CD1c-positive myeloid dendritic cell (primary cell): ENCODE data around the gene SPAG8.

Experiments
- DNase-seq: peaks from one replicate; pipeline ENCODE4 v3.0.0-alpha.2; 2016; ENCODE audit errors: extremely low spot score

SPAG8 gene

DNA sequence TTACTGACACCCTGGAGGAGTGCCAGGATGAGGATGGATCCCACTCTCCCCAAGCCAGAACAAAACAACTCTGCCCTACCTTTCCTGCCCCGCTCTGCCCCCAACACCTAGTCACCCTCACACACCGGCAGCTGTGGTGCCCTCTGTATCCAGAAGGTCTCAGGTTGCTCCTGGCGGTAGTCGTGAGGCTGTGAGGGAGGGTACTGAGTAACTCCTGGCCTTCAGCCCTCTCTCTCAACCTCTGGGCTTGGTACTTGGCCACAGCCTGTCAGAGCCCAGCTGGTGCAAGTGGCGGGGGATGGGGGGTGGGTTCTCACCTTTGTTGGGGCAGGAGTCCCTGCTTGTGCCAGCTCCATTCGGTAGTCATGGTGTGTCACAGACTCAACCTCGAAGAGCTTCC lies 1.9 kb downstream of the SPAG8 start:
- DNase-seq: no peak

DNA sequence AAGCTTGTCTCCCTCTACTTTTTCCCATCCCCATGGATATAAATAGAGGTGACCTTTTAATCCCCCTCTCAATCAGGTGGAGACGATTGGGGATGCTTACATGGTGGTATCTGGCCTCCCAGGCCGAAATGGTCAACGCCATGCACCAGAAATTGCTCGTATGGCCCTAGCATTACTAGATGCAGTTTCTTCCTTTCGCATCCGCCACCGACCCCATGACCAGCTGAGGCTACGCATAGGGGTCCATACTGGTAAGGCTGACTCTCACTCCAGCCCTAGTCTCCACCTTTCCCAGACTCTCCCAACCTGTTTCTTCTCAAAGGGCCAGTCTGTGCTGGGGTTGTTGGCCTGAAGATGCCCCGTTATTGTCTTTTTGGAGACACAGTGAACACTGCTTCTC lies 3.6 kb downstream of the SPAG8 start:
- DNase-seq: no peak

GRCh38 chr9:35806101-35806500 lies 6.0 kb downstream of the SPAG8 start:
- DNase-seq: no peak

DNA sequence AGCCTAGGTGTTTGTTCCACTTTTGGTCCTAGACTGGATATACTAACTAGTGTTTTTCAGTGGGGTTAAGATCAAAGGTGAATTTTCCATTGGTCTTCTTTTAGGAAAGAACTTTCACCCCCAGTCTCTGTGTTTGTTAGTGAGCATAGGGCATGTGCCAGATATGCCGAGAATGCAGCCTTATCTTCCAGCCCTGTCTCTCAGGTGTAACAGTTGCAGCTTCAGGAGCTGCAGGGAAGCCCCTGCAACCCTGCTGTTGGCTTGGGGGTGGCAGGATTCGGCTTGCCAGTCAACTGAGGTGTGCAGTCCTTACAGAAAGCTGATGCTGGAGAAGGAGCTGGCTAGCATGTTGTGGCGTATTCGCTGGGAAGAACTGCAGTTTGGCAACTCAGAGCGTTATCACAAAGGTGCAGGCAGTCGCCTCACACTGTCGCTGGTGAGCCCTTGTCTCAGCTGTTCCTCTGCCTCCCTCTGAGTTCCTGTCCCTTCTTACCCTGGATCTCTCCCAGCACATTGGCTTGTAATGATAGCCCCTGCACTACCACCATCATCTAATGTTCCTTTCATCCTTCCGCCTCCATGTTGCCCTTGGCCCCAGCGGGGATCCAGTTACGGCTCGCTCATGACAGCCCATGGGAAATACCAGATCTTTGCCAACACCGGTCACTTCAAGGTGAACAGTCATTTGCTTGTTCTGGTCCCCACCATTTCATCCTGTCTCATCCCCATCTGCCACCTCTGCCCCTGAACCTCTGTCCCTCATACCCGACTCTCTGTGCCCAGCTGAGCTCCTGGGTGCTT lies 10.5 kb downstream of the SPAG8 start:
- no peak for DNase-seq

- DNase-seq: no peak
These were observed 11.5 kb downstream of the SPAG8 start for GRCh38 chr9:35800530-35800929.

DNA sequence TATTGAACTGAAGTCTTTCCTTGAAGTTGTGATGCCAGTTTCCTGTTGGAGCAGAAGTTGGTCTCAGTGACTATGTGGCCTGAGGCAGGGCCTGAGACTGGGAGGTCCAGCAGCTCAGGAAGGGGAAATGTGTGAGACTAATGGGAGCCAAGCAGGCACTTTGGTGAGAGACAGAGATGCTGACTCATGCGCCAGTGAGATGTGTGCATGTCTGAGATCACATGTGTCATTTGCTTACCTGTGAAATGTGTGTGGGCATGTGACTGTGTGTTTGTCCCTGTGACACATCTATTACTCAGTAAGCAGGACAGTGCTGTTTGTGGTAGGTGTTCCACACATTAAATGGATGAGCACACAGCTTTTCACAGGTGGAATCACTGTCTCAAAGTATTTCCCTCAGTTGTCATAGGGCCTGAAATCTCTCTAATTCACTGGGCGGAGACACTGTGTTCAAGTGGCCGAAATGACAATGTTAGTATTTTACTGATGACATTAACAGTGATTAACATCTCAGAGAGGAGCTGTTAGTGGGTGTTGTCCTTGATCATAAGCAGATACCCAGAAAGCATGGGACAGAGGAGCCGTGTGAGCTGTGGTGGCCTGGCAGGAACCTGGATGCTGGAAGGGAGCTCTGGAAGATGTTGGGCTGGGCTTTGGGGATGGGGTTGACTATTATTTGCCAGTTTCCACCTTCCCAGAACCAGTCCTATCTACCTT lies 13.2 kb downstream of the SPAG8 start:
- no peak for DNase-seq

GRCh38 chr9:35797311-35798109 lies 14.6 kb downstream of the SPAG8 start:
- no peak for DNase-seq

- no peak for DNase-seq
These were observed 16.4 kb downstream of the SPAG8 start for GRCh38 chr9:35795695-35796094.

GRCh38 chr9:35793461-35793860 lies 18.6 kb downstream of the SPAG8 start:
- no peak for DNase-seq

DNA sequence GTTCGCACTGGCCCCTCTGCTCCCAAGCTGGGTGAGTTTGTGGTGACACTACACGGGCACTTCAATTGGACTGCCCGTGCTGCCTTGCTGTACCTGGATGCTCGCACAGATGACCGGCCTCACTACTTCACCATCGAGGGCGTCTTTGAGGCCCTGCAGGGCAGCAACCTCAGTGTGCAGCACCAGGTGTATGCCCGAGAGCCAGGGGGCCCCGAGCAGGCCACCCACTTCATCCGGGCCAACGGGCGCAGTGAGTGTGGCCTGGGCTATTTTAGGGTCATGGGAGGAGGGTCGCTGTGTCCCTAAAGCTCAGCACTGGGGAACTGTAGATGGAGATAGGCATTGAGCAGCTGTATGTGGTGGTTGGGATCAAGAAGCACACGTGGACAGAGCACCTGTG lies 19.2 kb downstream of the SPAG8 start:
- DNase-seq: no peak

DNA sequence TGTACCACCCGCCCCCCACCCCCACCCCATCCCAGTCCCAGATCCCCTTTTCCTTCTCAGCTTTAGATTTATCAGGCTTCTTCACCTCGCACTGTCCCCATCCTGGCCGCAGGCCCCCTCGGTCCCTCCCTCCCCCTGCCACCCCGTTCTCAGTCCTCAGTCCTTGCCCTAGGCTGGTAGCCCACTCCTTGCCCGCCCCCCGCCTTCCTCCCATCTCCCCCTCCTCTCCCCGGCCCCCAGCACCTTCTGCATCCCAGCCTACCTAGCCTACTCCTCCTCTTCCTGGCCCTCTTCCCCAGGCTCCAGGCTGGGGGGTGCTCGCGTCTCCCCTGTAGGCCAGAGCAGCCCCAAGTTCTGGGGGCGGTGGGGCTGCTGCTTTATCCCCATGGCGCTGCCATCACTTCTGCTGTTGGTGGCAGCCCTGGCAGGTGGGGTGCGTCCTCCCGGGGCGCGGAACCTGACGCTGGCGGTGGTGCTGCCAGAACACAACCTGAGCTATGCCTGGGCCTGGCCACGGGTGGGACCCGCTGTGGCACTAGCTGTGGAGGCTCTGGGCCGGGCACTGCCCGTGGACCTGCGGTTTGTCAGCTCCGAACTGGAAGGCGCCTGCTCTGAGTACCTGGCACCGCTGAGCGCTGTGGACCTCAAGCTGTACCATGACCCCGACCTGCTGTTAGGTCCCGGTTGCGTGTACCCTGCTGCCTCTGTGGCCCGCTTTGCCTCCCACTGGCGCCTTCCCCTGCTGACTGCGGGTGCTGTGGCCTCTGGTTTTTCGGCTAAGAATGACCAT lies 19.8 kb downstream of the SPAG8 start:
- DNase-seq: no peak

DNA sequence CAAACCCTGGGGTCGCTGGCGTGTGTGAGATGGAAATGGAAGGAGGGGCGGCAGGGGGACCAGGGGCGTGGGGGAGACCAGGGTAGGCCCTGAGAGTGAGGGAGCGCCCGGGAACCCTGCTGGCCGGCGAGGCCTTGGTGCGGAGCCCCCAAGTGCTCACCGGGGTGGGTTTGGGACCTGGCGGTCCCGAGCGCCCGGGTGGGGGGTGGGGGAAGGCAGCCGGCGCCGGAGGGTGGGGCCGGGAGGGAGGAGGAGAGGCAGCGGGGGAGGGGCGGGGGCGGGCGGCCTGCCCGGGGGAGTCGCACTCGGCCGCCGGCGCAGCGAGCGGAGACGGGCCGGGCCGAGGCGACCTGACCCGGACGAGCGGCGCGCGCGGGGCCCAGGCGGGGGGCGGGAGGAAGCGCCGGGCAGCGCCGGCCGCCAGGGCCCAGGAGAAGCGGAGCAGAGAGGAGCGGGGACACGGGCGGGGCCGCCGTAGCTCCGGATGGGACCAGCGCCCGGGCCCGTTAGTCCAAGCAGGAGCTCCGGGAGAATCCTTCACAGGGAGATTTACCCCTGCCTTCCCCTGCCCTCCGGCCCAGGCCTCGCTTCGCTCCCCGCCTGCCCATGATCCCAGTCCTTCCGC lies 20.7 kb downstream of the SPAG8 start, which contains the start of gene NPR2:
Gene NPR2 (plus strand): TSS at position 295 of the 625 bp plus-strand sequence. CDS start 818 bp downstream, outside the sequence.
- DNase-seq: peak; percentile 7

- DNase-seq: peak; percentile 79
These were observed 21.4 kb downstream of the SPAG8 start for GRCh38 chr9:35790385-35791296.

DNA sequence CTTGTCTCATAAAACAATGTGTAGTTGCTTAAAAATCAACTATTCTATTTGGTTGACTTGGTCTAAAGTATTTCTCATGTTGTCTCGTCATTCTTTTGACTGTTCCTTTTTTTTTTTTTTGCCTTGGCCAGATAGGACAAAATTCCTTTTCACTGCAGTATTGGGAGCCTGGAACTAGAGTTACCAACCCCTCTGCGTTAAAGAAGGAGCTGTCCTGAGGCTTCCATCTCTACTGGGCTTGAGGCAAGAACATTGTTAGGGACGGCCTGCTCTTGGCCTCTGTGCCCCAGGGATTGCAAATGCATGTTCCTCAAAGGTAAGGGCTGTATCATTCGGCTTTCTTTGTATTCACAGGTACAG lies 22.1 kb downstream of the SPAG8 start:
- DNase-seq: no peak

DNA sequence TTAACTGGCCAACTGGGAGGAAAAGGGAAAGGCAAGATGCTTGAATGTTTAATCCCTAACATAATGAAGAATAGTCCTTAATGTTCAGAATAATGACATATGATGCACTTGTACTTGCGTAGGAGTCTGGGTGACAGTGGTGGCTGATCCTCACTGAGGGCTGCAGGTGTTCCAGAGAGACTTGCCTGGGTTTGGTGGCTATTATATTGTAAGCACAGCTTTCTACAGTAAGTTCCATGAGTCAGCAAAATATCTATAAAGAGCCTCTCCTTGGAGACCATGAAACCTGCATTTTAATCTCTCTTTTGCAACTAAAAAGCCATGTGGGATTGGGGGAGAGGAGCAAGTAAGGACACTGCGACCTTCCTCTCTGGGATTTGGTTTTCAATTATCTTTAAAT lies 22.5 kb downstream of the SPAG8 start:
- DNase-seq: no peak

- DNase-seq: no peak
These were observed 28.6 kb downstream of the SPAG8 start for GRCh38 chr9:35783418-35783817.

- DNase-seq: no peak
These were observed 31.0 kb downstream of the SPAG8 start for GRCh38 chr9:35781066-35781465.

DNA sequence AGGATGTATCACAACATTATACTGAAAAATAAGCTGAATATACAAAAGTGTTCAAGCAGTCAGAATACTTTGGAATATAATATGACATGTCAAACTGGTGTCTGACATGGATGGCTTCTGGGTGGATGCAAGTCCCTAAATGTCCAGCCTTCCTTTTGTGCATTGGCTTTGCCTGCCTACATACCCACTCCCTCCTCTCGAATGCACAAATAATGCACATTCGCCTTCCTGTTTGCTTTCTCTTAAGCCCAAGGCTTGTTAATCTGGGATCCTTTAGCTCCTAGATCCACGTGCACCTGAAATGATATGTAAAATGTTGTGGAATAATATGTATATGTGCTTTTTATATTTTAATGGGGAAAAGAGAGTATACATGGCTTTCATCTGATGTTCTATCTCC lies 33.6 kb downstream of the SPAG8 start:
- no peak for DNase-seq

DNA sequence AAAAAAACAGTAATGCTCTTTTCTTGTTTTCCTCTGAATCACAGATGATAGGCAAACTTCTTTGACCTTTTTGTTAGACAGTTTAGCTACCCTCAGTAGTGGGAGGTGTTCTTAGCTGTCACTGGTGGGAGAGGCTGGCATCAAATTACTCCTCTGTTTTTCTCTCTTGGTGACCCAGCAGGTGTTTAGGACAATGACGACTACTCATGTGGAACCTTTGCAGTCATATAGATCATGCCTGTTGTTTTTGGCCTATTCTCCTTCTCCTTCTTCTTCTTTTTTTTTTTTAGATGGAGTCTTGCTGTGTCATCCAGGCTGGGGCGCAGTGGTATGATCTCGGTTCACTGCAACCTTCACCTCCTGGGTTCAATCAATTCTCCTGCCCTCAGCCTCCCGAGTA lies 36.0 kb downstream of the SPAG8 start:
- no peak for DNase-seq
